Bone marrow (tissue), 2 donors: ENCODE data around the gene CEP43.

ENCODE experiments used
- DNase-seq, 2 donors: peaks; one replicate each; lab custom pipeline; 2025; lab: John Stamatoyannopoulos, UW

The CEP43 gene

GRCh38 chr6:166999145-166999883 lies at the start of gene CEP43:
Gene CEP43 (plus strand): TSS chr6:166999397. CDS start chr6:166999413, 16 bp downstream.
- DNase-seq: peak; percentile 83 to 87

DNA sequence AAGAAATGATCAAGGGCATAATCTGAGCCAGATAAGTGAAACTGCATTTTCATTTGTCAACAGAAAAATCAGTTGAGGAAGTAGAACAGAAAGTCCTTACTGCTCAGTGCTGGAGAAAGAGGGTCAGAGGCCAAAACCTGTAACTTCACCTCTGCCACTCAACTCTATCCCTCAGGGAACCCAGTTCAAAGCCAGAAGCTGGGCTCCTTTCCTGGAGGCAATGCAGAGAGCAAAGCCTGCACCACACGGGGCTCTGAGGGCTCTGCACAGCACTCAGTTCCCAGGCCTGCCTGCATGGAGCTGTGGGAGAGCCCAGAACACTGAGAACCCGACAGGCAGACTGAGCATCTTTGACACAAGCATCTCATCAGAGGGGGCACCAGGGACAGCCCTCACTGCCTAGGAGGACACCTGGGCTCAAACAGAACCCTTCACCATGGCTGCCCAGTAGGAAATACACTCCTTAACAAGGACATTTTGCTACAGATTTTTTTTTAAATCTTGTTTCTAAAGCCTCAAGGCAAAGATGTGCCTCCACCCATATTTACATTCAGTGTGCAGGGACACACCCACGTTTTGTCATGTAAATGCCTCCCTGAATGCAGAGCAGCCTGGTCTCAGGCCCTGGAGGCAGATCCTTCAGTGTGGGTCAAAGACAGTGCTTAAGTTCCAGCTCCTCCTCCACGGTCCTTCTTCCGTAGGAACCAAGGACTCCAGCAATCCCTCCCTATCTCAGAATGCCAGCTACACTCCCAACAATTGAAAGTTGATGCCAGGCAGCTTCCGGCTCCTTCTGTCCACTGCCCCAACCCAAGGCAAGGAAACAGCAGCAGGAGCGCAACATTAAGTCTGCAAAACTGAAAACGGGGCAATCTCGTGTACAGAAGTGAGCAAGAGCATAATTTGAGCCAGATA lies 49.4 kb upstream of the CEP43 start:
- DNase-seq: no peak

DNA sequence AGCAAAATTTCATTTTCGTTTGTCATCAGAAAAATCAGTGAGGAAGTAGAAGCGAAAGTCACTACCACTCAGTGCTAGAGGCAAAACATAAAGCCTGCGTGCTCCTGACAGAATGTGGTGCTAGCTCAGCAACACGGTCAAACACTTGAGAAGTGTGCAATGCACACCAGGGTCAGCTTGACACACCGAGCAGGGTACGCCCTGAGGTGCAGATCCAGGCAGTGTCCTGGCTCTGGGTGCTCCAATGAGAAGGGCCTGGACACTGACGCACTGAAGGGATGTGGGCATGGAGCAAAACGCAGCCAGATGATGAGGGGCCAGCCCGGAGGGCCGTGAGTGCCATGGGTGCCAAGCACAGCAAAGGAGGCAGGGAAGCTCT lies 48.8 kb upstream of the CEP43 start:
- DNase-seq: no peak

- DNase-seq: peak in 1 of 2 donors; percentile 13
Measured at GRCh38 chr6:166950892-166951669, 48.1 kb upstream of the CEP43 start.

- no peak for DNase-seq
Measured at GRCh38 chr6:166951670-166952060, 47.5 kb upstream of the CEP43 start.

DNA sequence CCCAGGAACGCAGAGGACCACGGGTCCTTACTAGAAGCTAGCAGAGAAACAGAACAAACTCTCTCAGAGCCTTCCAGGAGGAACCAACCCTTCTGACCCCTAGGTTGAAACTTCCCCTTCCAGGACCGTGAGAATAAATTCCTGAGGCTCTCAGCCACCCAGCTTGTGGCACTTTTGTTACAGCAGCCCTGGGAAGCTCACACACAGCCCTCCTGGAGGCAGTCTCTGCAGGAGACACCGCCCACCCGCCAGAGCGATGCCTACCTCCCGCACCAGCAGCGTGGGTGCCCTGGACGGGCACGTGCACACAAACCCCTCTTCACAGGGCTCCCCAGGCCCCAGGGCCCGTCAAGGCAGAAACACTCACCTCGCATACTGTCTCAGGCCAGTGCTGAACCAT lies 47.1 kb upstream of the CEP43 start:
- no peak for DNase-seq

- DNase-seq: no peak
Measured at GRCh38 chr6:166952567-166953486, 46.4 kb upstream of the CEP43 start.

DNA sequence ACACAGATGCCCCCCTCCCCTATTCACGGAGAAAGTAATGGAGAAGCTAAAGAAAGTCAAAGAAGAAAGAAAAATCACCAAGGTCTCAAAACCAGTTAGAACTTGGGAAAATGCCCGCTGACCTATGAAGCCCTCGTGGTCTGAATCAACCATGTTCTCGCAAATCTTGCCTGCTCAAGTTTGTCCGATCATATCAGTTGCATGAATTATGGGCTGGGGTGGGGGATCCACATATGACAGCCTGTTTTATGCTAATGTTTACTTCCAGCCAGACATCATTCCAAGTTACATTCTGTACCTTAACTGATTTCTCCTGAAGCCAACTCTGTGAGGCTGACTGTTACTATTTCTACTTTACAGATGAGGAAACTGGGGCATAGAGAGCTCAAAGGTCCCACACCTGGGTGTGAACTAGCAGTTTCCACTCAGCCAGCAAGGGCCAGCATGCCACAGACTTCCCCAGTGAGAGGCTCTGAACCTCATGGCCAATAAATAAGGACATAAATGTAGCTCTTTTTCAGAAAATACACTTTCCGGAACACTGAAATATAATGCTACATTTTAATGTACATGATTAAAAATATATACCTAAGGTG lies 45.0 kb upstream of the CEP43 start:
- DNase-seq: no peak

- peak; percentile 27 to 84 for DNase-seq
Measured at GRCh38 chr6:166955121-166955864, 43.9 kb upstream of the CEP43 start.

DNA sequence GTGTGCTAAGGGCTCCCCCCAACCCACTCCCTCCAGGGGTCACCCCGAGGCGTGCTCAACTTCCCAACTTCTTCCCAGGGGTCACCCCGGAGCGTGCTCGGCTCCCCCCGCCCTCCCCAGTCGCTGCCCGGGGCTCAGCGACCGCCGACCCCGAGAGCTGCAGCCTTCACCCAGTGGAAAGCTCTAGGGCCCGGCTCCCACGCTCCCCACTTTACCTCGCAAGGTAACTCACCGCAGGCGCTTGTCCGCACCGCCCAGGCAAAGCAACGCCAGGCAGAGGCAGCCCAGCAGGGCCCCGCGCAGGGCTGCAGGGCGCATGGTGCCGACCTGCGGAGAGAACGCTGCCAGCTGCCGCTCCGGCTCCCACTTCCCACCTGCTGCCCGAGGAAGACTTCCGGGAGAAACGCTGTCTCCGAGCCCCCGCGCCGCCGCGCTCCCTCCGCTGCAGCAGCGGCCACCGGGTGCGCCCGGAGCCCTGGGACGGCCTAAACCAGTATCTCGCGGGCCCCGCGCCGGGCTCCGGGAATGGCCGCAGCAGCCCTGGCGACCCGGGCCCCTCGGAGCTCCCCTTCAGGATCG lies 43.2 kb upstream of the CEP43 start:
- no peak for DNase-seq

- DNase-seq: peak; percentile 88 to 96
Measured at GRCh38 chr6:166956444-166957086, 42.6 kb upstream of the CEP43 start, which contains the start of gene RNASET2. Gene RNASET2 (minus strand): TSS chr6:166956550. CDS start chr6:166956182, 368 bp downstream.

GRCh38 chr6:166957087-166957804 lies 42.0 kb upstream of the CEP43 start:
- peak in 1 of 2 donors; percentile 29 for DNase-seq

DNA sequence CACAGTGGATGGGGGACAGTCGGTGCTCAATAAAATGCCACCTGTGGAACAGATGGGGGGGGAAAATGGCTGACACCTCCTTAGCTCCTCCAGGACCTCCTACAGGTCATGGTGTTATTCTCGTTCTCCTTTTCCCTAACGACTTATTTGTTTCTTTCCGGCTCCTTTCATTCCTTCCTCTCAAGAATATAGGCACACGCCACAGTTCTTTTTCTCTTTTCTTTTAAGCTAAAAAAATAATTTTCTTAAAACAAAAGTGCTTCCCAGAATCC lies 41.5 kb upstream of the CEP43 start:
- DNase-seq: no peak

DNA sequence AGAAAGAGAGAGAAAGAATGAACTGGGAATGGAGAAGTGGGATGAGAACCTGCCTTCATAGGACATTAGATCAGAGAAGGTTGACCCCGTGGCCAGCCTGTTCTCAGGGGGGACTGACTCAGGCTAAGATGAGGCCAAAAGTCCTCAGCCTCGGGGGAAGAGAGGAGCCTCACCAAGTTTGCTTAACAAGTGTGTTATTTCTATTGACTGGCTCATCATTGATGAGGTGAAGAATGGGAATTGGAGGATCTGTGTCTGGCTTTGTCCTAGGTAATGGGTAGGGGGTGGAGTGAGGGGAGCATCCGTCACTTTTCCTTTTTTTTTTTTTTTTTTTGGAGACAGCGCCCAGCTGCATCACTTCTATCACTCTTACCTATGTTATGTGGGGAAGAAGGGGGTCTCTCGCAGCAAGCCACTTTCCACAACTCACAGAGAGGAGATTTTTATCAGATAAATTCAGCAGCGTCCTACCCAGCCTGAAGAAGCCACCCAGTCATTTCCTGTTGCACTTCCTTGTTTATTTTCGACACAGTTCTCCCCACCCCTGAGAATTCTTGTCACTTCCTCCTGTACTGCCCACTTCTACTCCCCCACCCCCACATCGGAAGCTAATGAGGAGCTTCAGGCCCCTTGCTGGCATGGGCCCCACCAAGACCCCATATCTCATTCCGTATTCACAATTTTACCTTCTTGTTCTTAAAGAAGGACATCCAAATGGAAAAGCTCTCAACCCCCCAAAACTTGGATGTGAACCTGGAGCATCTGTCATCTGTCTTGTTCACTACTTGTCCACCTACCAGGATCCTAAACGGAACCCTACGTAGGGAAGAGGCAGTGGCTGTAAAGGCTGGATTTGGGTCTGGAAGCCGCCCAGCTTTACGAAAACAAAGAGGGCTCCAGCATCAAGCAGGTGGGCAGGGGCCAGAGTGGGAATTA lies 40.0 kb upstream of the CEP43 start:
- DNase-seq: peak; percentile 9 to 85

- DNase-seq: no peak
Measured at GRCh38 chr6:166959911-166960608, 39.1 kb upstream of the CEP43 start.

DNA sequence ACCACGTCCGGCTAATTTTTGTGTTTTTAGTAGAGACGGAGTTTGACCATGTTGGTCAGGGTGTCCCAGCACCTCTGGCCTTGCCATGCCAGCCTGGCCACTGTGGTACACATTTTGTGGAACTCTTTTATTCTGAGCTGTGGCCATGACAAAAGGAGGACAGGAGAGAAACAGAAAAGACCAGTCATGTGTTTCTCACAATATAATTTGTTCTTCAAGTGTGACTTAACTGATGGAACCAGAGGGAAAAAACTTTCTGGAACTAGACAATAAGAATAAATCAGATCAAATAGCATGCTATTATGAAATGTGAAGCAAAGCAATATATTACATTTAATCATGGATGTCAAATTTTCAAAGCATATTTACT lies 38.6 kb upstream of the CEP43 start:
- no peak for DNase-seq

- DNase-seq: no peak
Measured at GRCh38 chr6:166966268-166966667, 32.9 kb upstream of the CEP43 start.
